Stomach (tissue), 4 donors: Measurements from ENCODE around the gene EHHADH.

Source experiments
- POLR2A ChIP-seq, 4 donors: fragments of 450-650 bp; IDR thresholded peaks; one replicate each; pipeline ENCODE4 v1.6.1; 2016; ENCODE audit warnings: antibody characterized with exemption in 4 of 4, control low read depth in 2 of 4, mild to moderate bottlenecking in 1 of 4, moderate library complexity in 1 of 4
- TF ChIP-seq, protein P1 (sequence below), 7 experiments: fragments of 450-650 bp in 4 of 7; fragments of 200-600 bp in 3 of 7; sonication (generic) in 3 of 7; IDR thresholded peaks; one replicate each; pipeline ENCODE4 v1.5.1; 2016 to 2019; ENCODE audit warnings: antibody characterized with exemption in 7 of 7, control low read depth in 2 of 7, mild to moderate bottlenecking in 1 of 7

- TF ChIP-seq, protein P1, sequence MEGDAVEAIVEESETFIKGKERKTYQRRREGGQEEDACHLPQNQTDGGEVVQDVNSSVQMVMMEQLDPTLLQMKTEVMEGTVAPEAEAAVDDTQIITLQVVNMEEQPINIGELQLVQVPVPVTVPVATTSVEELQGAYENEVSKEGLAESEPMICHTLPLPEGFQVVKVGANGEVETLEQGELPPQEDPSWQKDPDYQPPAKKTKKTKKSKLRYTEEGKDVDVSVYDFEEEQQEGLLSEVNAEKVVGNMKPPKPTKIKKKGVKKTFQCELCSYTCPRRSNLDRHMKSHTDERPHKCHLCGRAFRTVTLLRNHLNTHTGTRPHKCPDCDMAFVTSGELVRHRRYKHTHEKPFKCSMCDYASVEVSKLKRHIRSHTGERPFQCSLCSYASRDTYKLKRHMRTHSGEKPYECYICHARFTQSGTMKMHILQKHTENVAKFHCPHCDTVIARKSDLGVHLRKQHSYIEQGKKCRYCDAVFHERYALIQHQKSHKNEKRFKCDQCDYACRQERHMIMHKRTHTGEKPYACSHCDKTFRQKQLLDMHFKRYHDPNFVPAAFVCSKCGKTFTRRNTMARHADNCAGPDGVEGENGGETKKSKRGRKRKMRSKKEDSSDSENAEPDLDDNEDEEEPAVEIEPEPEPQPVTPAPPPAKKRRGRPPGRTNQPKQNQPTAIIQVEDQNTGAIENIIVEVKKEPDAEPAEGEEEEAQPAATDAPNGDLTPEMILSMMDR (IDR thresholded peaks at IDR 0.05), result no peak
- TF ChIP-seq POLR2A (IDR thresholded peaks at IDR 0.05), result no peak
Observed at GRCh38 chr3:185208823-185209222, 45.0 kb downstream of the EHHADH start.
